SK-N-SH (cell line): Measurements from ENCODE around the gene STARD13. TPM values are rescaled to one million over a fixed set of nuclear protein-coding genes. Genes with fewer than 3 reads are reported as not detected.

Experiments
- CTCF ChIA-PET: fragments of 300-600, 350-600 bp; formaldehyde crosslinking; extraction: SDS; loops from one replicate; lab custom pipeline; 2021; lab: Yijun Ruan, JAX
- POLR2A ChIA-PET: fragments of 350-600 bp; sonication (Branson Sonifier 250); formaldehyde crosslinking; extraction: SDS; loops from one replicate; lab custom pipeline; 2020; ENCODE audit warnings: antibody characterized with exemption, inconsistent platforms; lab: Yijun Ruan, JAX
- DNase-seq: peaks from one replicate; pipeline ENCODE4 v3.0.0; 2012
- H2AFZ ChIP-seq: fragments of 200-600 bp; sonication (generic); 2 replicates; pipeline ENCODE4 v1.8.1; 2016; ENCODE audit warnings: antibody characterized with exemption, mild to moderate bottlenecking, low read depth
- H3F3A ChIP-seq: fragments of 200-600 bp; sonication (generic); replicated peaks from 2 replicates; pipeline ENCODE3; 2016; ENCODE audit warnings: antibody characterized with exemption, mild to moderate bottlenecking; ENCODE audit not compliant: insufficient read depth
- H3K27ac ChIP-seq, 2 experiments: fragments of 200-500 bp in 1 of 2; fragments of 200-600 bp in 1 of 2; sonication (Bioruptor generic) in 1 of 2; sonication (generic), shearing (Covaris generic) in 1 of 2; 2 replicates each; pipeline versions ENCODE4 v1.5.1 to v1.6.1; 2014 to 2016; ENCODE audit warnings: low read depth in 2 of 2, inconsistent platforms in 1 of 2, low read length in 1 of 2, mild to moderate bottlenecking in 1 of 2, mixed read lengths in 1 of 2
- H3K27me3 ChIP-seq: fragments of 200-600 bp; sonication (generic), shearing (Covaris generic); 2 replicates; pipeline ENCODE4 v1.6.1; 2016; ENCODE audit warnings: mixed run types; ENCODE audit not compliant: insufficient read depth
- H3K36me3 ChIP-seq, 2 experiments: fragments of 200-500 bp in 1 of 2; fragments of 200-600 bp in 1 of 2; sonication (Bioruptor generic) in 1 of 2; sonication (generic) in 1 of 2; replicated peaks in 1 of 2; 2 replicates each; pipeline versions ENCODE3 to v1.5.1; 2014 to 2016; ENCODE audit warnings: low read length in 1 of 2, mild to moderate bottlenecking in 1 of 2; ENCODE audit not compliant: insufficient read depth in 2 of 2, control insufficient read depth in 1 of 2
- H3K4me1 ChIP-seq, 2 experiments: fragments of 200-500 bp in 1 of 2; fragments of 200-600 bp in 1 of 2; sonication (Bioruptor generic) in 1 of 2; sonication (generic), shearing (Covaris generic) in 1 of 2; 2 replicates each; pipeline versions ENCODE4 v1.5.1 to v1.6.1; 2014 to 2016; ENCODE audit warnings: low read depth in 1 of 2, low read length in 1 of 2, mixed run types in 1 of 2; ENCODE audit not compliant: insufficient read depth in 2 of 2, control insufficient read depth in 1 of 2
- H3K4me2 ChIP-seq: fragments of 200-600 bp; sonication (generic), shearing (Covaris generic); 2 replicates; pipeline ENCODE4 v1.6.1; 2017; ENCODE audit warnings: mixed run types
- H3K4me3 ChIP-seq, 2 experiments: fragments of 200-500 bp in 1 of 2; fragments of 200-600 bp in 1 of 2; sonication (Bioruptor generic) in 1 of 2; sonication (generic), shearing (Covaris generic) in 1 of 2; 2 replicates each; pipeline versions ENCODE4 v1.5.1 to v1.8.1; 2014 to 2016; ENCODE audit warnings: low read depth in 2 of 2, inconsistent platforms in 1 of 2, low read length in 1 of 2, mild to moderate bottlenecking in 1 of 2, mixed read lengths in 1 of 2, moderate library complexity in 1 of 2
- H3K79me2 ChIP-seq: fragments of 200-600 bp; sonication (generic); 2 replicates; pipeline ENCODE4 v1.8.1; 2017; ENCODE audit warnings: mild to moderate bottlenecking; ENCODE audit not compliant: insufficient read depth
- H3K9ac ChIP-seq: fragments of 200-600 bp; sonication (generic); 2 replicates; pipeline ENCODE4 v1.6.1; 2017; ENCODE audit warnings: mixed run types
- H3K9me2 ChIP-seq: fragments of 200-600 bp; sonication (generic); 2 replicates; pipeline ENCODE4 v1.6.1; 2017; ENCODE audit warnings: mixed run types
- H3K9me3 ChIP-seq: fragments of 200-600 bp; sonication (generic); 2 replicates; pipeline ENCODE4 v1.6.1; 2017; ENCODE audit warnings: mixed run types, mild to moderate bottlenecking, moderate library complexity
- H4K20me1 ChIP-seq: fragments of 200-600 bp; sonication (generic); 2 replicates; pipeline ENCODE4 v1.6.1; 2017; ENCODE audit warnings: mild to moderate bottlenecking, mixed run types; ENCODE audit not compliant: insufficient read depth
- CHD2 ChIP-seq: fragments of 150-350 bp; IDR thresholded peaks from 2 replicates; pipeline ENCODE4 v1.6.1; 2018; ENCODE audit warnings: low read length; ENCODE audit not compliant: partially characterized antibody
- EP300 ChIP-seq, 2 experiments: IDR thresholded peaks; 2 replicates each; pipeline versions ENCODE4 v1.4.0 to v1.6.1; 2012; ENCODE audit warnings: borderline replicate concordance in 1 of 2, low read depth in 1 of 2, low read length in 1 of 2
- EZH2phosphoT487 ChIP-seq: fragments of 200-600 bp; sonication (generic); IDR thresholded peaks from 2 replicates; pipeline ENCODE4 v1.6.1; 2017; ENCODE audit warnings: low read depth, mixed run types, mild to moderate bottlenecking, antibody characterized with exemption, moderate library complexity, borderline replicate concordance
- FOSL2 ChIP-seq: IDR thresholded peaks from 2 replicates; pipeline ENCODE4 v1.4.0; 2012; ENCODE audit warnings: low read depth, mild to moderate bottlenecking, moderate library complexity, borderline replicate concordance
- FOXJ3 ChIP-seq: sonication (generic); formaldehyde crosslinking; IDR thresholded peaks from 2 replicates; pipeline ENCODE4 v1.5.1; 2020; ENCODE audit warnings: mild to moderate bottlenecking, missing genetic modification reagents
- FOXM1 ChIP-seq: IDR thresholded peaks from 2 replicates; pipeline ENCODE4 v1.4.0; 2012; ENCODE audit warnings: low read depth, mild to moderate bottlenecking
- GABPA ChIP-seq: IDR thresholded peaks from 2 replicates; pipeline ENCODE4 v1.4.0; 2012; ENCODE audit warnings: low read depth, mild to moderate bottlenecking
- GATA2 ChIP-seq: sonication (generic); formaldehyde crosslinking; IDR thresholded peaks from 2 replicates; pipeline ENCODE4 v1.5.0; 2020; ENCODE audit warnings: mild to moderate bottlenecking, missing genetic modification reagents
- IRF3 ChIP-seq: fragments of 150-350 bp; IDR thresholded peaks from 2 replicates; pipeline ENCODE4 v1.6.1; 2016; ENCODE audit warnings: mild to moderate bottlenecking, low read depth, low read length
- MAX ChIP-seq: IDR thresholded peaks from 2 replicates; pipeline ENCODE4 v1.4.0; 2012; ENCODE audit warnings: low read depth
- MEF2A ChIP-seq: IDR thresholded peaks from 2 replicates; pipeline ENCODE4 v1.4.0; 2012; ENCODE audit warnings: low read depth, borderline replicate concordance
- MXI1 ChIP-seq: IDR thresholded peaks from 2 replicates; pipeline ENCODE4 v1.6.1; 2012; ENCODE audit warnings: mild to moderate bottlenecking, low read depth, low read length, improper control_type of control experiment
- NFIC ChIP-seq: IDR thresholded peaks from 2 replicates; pipeline ENCODE4 v1.4.0; 2012; ENCODE audit warnings: borderline replicate concordance
- NRF1 ChIP-seq: IDR thresholded peaks from 2 replicates; pipeline ENCODE4 v1.6.1; 2012; ENCODE audit warnings: low read depth, mild to moderate bottlenecking, low read length
- POLR2AphosphoS5 ChIP-seq: IDR thresholded peaks from 2 replicates; pipeline ENCODE4 v1.6.1; 2012; ENCODE audit warnings: low read depth, low read length
- RAD21 ChIP-seq: IDR thresholded peaks from 2 replicates; pipeline ENCODE4 v1.6.1; 2012; ENCODE audit warnings: mild to moderate bottlenecking, low read length
- RFX5 ChIP-seq: IDR thresholded peaks from 2 replicates; pipeline ENCODE4 v1.6.1; 2012; ENCODE audit warnings: mild to moderate bottlenecking, improper control_type of control experiment, low read length
- RXRA ChIP-seq: IDR thresholded peaks from 2 replicates; pipeline ENCODE4 v1.4.0; 2012; ENCODE audit warnings: low read depth, mild to moderate bottlenecking, borderline replicate concordance
- SMC3 ChIP-seq: IDR thresholded peaks from 2 replicates; pipeline ENCODE4 v1.6.1; 2012; ENCODE audit warnings: low read depth, low read length, improper control_type of control experiment
- TAF1 ChIP-seq: IDR thresholded peaks from 2 replicates; pipeline ENCODE4 v1.6.1; 2012; ENCODE audit warnings: low read depth, mild to moderate bottlenecking, low read length, moderate library complexity, borderline replicate concordance
- TCF12 ChIP-seq: IDR thresholded peaks from 2 replicates; pipeline ENCODE4 v1.4.0; 2012
- TEAD4 ChIP-seq: IDR thresholded peaks from 2 replicates; pipeline ENCODE4 v1.4.0; 2012; ENCODE audit warnings: mild to moderate bottlenecking, borderline replicate concordance; ENCODE audit not compliant: insufficient read depth
- YY1 ChIP-seq: IDR thresholded peaks from 2 replicates; pipeline ENCODE4 v1.4.0; 2012; ENCODE audit warnings: low read depth, mild to moderate bottlenecking
- WGBS: methylation state at CpG from one replicate; pipeline ENCODE4 v1.1.6; 2017; ENCODE audit warnings: low lambda C conversion rate; 5-methylcytosine and 5-hydroxymethylcytosine counted together
- polyA plus RNA-seq, 3 experiments: library from polyadenylated mRNA; depleted of rRNA; stranded (reverse); fragments of >200 nt; gene quantifications; 2 replicates each; pipeline ENCODE4 v1.2.3, GENCODE V29; 2012
- TF ChIP-seq, protein P1 (sequence below): IDR thresholded peaks from 2 replicates; pipeline ENCODE4; 2012
- TF ChIP-seq, protein P2 (sequence below): IDR thresholded peaks from 2 replicates; pipeline ENCODE4 v1.4.0; 2012; ENCODE audit warnings: low read depth, borderline replicate concordance
- TF ChIP-seq, protein P3 (sequence below): fragments of 150-350 bp; IDR thresholded peaks from 2 replicates; pipeline ENCODE4 v1.6.1; 2017; ENCODE audit warnings: antibody characterized with exemption, low read length, low read depth, borderline replicate concordance

Gene STARD13
- polyA plus RNA-seq, 1 of the 3 experiments (the other 2 are of a cell fraction) = 5.7 TPM

- no peak for DNase-seq
- no peak overlapping the region for H3K4me3 ChIP-seq
- no peak overlapping the region for H2AFZ ChIP-seq
- ChIA-PET POLR2A (no interaction called here), CTCF (no interaction called here)
- peak overlapping the region; percentile 79 to 85; a peak in 3 of 4 replicates for H3K27ac ChIP-seq
- peak overlapping the region; percentile 39; the same call in 1 of the 2 replicates for H3K9ac ChIP-seq
- H3K9me2 ChIP-seq = no peaks in the 10 kb centered on the region
- TF ChIP-seq TCF12 = no peak
- TF ChIP-seq, protein P1, sequence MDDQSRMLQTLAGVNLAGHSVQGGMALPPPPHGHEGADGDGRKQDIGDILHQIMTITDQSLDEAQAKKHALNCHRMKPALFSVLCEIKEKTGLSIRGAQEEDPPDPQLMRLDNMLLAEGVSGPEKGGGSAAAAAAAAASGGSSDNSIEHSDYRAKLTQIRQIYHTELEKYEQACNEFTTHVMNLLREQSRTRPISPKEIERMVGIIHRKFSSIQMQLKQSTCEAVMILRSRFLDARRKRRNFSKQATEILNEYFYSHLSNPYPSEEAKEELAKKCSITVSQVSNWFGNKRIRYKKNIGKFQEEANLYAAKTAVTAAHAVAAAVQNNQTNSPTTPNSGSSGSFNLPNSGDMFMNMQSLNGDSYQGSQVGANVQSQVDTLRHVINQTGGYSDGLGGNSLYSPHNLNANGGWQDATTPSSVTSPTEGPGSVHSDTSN = peak; percentile 46
- H3K36me3 ChIP-seq = peaks cover 0 to 23% of the 10 kb centered on the region in 2 experiments
- 44% methylated on average over 3 of the region's 3 CpGs for WGBS
- H3K9me3 ChIP-seq = peaks cover 7% of the 10 kb centered on the region; the same call in 1 of the 2 replicates
- H3K4me1 ChIP-seq = peaks cover 6 to 40% of the 10 kb centered on the region in 2 experiments
- peaks cover 42% of the 10 kb centered on the region for H3F3A ChIP-seq
- peak overlapping the region; percentile 69 for H3K4me2 ChIP-seq
- H4K20me1 ChIP-seq = no peaks in the 10 kb centered on the region
- no peaks in the 10 kb centered on the region for H3K27me3 ChIP-seq
- peaks cover 32% of the 10 kb centered on the region for H3K79me2 ChIP-seq
Measured at GRCh38 chr13:33235564-33235963, 50.0 kb downstream of the STARD13 start.

GRCh38 chr13:33235078-33235477 is 50.5 kb downstream of the STARD13 start:
- H3K4me2 ChIP-seq = peak overlapping the region; percentile 53; the same call in 1 of the 2 replicates
- peaks cover 5% of the 10 kb centered on the region; the same call in 1 of the 2 replicates for H3K9me3 ChIP-seq
- H3F3A ChIP-seq = peaks cover 47% of the 10 kb centered on the region
- H3K27me3 ChIP-seq = no peaks in the 10 kb centered on the region
- H3K36me3 ChIP-seq = peaks cover 0 to 20% of the 10 kb centered on the region in 2 experiments
- no peak for DNase-seq
- POLR2A ChIA-PET = no interaction called here
- no peak overlapping the region for H3K4me3 ChIP-seq
- peaks cover 9 to 45% of the 10 kb centered on the region in 2 experiments for H3K4me1 ChIP-seq
- peaks cover 30% of the 10 kb centered on the region for H3K79me2 ChIP-seq
- H3K27ac ChIP-seq = peak overlapping the region; percentile 79 to 85; a peak in 3 of 4 replicates
- H3K9me2 ChIP-seq = no peaks in the 10 kb centered on the region
- no peaks in the 10 kb centered on the region for H4K20me1 ChIP-seq
- CTCF ChIA-PET = no interaction called here
- no peak overlapping the region for H3K9ac ChIP-seq
- H2AFZ ChIP-seq = no peak overlapping the region
- TF ChIP-seq MEF2A = no peak
- TF ChIP-seq YY1 = no peak
- TF ChIP-seq TCF12 = peak; percentile 99
- peak; percentile 86 for TF ChIP-seq TEAD4
- TF ChIP-seq, protein P2, sequence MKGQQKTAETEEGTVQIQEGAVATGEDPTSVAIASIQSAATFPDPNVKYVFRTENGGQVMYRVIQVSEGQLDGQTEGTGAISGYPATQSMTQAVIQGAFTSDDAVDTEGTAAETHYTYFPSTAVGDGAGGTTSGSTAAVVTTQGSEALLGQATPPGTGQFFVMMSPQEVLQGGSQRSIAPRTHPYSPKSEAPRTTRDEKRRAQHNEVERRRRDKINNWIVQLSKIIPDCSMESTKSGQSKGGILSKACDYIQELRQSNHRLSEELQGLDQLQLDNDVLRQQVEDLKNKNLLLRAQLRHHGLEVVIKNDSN = no peak
- TF ChIP-seq RFX5 = no peak
- TF ChIP-seq EP300 (IDR thresholded peaks at IDR 0.05; ENCODE audit: borderline replicate concordance in 1 of 2, low read depth in 1 of 2, low read length in 1 of 2) = peak; percentile 76 to 91
- no peak for TF ChIP-seq RAD21
- TF ChIP-seq MXI1 = no peak
- peak; percentile 44; the same call in 1 of the 2 replicates for TF ChIP-seq FOSL2
- no peak for TF ChIP-seq IRF3
- TF ChIP-seq TAF1 = no peak
- TF ChIP-seq NRF1 = no peak
- peak; percentile 81 for TF ChIP-seq NFIC
- TF ChIP-seq RXRA = peak; percentile 39; the same call in 1 of the 2 replicates
- TF ChIP-seq SMC3 = no peak
- TF ChIP-seq FOXM1 = peak; percentile 39; the same call in 1 of the 2 replicates
- TF ChIP-seq EZH2phosphoT487 = no peak
- TF ChIP-seq MAX = peak; percentile 50; the same call in 1 of the 2 replicates
- TF ChIP-seq GABPA = no peak
- no peak for TF ChIP-seq GATA2 (CRISPR knock-in tag)
- no peak for TF ChIP-seq FOXJ3 (CRISPR knock-in tag)
- TF ChIP-seq CHD2 = no peak
- peak; percentile 81 for TF ChIP-seq POLR2AphosphoS5
- TF ChIP-seq, protein P3, sequence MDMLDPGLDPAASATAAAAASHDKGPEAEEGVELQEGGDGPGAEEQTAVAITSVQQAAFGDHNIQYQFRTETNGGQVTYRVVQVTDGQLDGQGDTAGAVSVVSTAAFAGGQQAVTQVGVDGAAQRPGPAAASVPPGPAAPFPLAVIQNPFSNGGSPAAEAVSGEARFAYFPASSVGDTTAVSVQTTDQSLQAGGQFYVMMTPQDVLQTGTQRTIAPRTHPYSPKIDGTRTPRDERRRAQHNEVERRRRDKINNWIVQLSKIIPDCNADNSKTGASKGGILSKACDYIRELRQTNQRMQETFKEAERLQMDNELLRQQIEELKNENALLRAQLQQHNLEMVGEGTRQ = no peak
